Activated naive CD8-positive, alpha-beta T cell treated with anti-CD3 and anti-CD28 coated beads, Interleukin-2, amount 50 U/mL, for 16 hours (primary cell): ENCODE data around the gene NPHS1.
"Not testable (repeated sequence)": the region's sequence is repeated elsewhere in the genome, so short reads cannot be mapped to it uniquely, and the experiment has no call there.

ENCODE experiments used
- DNase-seq: peaks from one replicate; pipeline ENCODE4 v3.0.0-alpha.2; 2020; ENCODE audit warnings: low read depth, low spot score

NPHS1 gene

DNA sequence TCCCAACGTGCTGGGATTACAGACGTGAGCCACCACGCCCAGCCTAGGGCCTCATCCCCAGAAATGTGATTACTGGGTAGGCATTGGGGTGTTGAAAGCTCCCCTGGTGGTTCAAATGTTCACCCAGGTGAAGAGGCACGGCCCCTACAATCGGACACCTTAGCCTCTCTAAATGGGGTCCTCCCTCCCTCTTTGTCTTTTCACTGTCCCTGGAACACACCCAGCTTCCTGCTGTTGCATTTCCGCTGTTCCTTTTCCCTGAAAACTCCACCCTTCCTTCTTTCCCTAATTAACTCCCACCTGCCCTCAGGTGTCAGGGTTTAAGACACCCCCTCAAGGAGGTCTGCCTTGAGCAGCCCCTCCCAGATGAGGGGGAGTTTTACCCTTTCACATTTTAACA lies 36.0 kb downstream of the NPHS1 start:
- no peak for DNase-seq

GRCh38 chr19:35813043-35813890 lies 39.0 kb downstream of the NPHS1 start:
- DNase-seq: no peak

DNA sequence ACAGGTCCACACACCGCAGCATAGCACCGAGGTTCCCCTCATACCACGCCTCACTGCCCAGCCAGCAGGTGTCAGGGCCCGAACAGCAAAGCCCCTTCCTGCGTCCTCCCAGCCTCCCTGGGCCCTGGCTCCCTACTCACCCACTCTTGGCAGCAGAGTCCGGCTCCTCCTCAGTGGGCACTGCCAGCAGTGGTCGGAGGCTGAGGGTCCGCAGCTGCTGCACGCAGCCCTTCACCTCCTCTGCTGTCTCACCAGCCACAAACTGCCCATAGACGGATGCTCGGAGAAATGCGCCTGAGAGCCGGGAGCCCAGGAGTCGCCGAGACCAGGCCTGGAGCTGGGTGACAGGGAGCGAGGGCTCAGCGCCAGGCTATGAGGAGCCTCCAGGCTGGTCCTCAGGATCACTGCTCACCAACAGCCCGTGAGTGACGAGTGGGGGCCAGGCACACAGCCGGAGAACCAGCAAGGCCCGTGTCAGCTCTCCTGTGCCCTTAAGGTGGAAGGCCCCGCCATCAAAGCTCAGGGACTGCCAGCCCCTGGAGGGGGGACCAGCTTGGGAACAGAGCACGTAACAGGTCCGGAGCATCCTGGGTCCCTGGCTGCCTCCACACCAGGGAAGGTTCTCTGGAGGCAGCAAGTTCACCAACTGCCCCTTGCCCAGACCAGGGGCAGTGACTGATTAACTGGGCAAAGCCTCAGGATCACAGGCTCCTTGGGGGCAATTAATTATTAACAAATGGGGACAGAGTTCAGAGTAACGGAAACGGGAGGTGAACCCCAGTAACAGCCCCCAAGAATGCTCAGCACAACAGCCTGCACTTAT lies 39.9 kb downstream of the NPHS1 start, which contains the start of gene PRODH2:
TSS of gene PRODH2 (minus strand) at position 626 of the 823 bp plus-strand sequence. CDS start at position 586, 40 bp downstream.
- no peak for DNase-seq

- DNase-seq: no peak
These were observed 40.7 kb downstream of the NPHS1 start for GRCh38 chr19:35811317-35812219.

GRCh38 chr19:35807633-35808032 lies 44.7 kb downstream of the NPHS1 start:
- no peak for DNase-seq

DNA sequence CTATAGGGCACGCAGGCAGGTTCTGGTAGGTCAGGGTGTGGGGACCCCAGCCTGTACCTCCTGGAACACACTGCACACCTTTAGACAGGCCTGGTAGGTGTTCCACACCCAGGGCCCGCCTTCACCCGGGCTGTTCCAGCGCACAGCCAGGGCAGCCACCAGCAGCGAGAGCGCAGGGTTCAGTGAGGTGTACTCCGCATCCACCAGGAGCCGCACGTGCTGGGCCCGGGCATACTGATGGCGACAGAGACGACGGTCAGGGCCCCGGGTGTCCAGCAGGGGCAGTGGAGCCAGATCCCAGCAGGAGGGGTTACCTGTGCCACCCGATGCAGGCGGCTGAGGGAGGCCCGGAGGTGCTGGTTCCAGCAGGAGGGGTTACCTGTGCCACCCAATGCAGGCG lies 45.7 kb downstream of the NPHS1 start:
- DNase-seq: no peak

DNA sequence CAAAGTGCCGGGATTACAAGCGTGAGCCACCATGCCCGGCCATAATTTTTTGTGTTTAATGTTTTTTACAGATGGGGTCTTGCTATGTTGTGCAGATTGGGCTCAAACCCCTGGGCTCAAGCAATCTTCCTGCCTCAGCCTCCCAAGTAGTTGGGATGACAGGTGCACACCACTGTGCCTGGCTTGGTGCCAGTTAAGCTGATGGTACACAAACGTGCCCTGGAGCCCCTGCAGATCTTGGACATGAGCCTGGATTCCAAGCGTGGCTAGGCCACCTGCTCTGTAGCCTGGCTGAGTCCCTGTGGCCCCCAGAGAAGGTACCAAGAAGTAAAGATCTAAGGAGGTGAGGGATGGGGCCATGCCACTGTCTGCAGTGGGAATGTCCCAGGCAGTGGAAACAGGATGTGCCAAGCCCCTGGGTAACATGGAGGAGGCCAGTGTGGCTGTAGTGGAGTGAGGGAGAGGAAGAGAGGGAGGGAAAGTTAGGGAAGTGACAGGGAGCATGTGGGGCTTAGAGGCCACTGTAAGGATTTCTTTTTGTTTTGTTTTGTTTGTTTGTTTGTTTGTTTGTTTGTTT lies 46.7 kb downstream of the NPHS1 start:
- DNase-seq: no peak

DNA sequence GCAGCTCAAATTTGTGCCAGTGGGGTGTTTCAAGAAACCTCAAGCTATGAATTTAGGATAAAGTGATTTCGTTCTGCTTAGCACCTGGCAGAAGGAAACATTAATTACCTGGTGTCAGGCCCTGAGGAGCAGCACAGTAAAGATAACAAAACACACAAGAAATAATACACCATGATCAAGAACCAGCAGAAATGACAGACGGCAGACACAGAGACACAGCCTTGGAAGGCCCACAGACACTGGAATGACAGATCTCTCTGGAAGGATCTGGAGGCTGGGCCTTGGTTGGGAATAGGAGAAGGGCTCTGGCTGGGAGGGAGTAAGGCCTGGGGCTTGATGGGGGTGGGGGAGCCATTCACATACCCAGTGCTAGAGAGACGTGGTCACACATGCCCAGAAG lies 50.5 kb downstream of the NPHS1 start:
- DNase-seq: no peak

- no peak for DNase-seq
These were observed 54.6 kb downstream of the NPHS1 start for GRCh38 chr19:35797663-35798062.

GRCh38 chr19:35796645-35797542 lies 55.4 kb downstream of the NPHS1 start:
- no peak for DNase-seq

DNA sequence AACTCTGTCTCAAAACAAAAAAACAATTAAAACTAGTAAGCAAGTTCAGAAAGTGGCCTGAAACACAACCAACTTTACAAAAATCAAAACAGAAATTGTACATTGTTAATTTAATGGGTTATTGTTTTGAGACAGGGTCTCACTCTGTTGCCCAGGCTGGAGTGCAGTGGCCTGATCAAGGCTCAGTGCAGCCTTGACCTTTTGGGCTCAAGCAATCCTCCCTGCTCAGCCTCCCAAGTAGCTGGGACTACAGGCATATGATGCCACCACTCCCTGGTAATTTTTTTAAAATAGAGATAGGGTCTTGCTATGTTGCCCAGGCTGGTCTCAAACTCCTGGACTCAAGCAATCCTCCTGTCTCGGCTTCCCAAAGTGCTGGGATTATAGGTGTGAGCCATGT lies 56.7 kb downstream of the NPHS1 start:
- DNase-seq: not testable (repeated sequence)

DNA sequence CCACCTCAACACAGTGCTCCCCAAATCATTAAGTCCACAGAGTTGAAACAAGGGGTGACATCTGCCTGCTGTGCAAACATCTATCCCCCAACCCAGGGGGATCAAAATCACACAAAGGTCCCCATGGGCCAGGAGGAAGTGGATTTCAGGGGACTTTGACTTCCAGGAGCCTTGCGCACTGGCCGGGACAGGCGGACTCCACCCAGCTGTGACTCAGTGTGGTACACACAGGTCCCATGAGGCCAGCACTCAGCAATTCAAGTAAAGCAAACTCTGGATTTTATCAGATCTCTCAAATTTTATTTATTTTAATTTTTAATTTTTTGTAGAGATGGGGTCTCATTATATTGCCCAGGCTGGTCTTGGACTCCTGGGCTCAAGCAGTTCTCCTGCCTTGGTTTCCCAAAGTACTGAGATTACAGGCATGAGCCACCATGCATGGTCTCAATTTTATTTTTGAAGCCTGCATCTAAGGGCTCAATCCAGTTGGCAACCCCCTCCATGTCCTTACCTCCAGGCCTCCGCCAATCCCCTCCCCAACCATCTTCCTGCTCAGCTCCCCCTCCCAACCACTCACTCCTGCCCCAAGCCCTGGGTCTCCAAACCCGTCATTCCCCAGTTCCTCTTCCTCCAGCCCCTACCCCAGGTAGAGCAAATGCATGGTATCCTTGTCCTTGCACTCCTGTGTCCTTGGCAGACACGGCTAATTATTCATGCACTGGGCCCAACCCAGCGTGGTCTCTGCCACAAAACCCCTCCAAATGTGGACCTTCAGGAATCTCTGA lies 58.7 kb downstream of the NPHS1 start:
- DNase-seq: no peak

DNA sequence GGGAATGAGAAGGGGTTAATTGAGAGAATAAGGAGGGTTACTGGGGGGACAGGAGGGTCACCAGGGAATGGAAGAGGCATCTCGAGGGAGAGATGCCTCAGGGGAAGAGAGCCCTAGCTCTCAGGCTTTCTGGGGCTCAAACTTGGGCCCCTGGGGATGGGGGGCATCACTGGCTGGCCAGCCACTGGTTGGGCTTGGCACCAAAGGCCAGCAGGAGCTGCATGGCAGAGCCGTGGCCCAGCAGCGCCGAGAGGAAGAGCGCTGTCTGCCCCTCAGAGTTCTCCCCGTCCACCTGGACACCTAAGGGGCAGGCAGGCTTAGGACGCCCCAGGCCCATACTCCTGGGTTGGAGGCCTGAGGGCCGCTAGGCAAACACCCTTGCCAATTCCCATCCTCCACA lies 59.4 kb downstream of the NPHS1 start:
- no peak for DNase-seq

- DNase-seq: no peak
These were observed 60.0 kb downstream of the NPHS1 start for GRCh38 chr19:35792312-35792711.

DNA sequence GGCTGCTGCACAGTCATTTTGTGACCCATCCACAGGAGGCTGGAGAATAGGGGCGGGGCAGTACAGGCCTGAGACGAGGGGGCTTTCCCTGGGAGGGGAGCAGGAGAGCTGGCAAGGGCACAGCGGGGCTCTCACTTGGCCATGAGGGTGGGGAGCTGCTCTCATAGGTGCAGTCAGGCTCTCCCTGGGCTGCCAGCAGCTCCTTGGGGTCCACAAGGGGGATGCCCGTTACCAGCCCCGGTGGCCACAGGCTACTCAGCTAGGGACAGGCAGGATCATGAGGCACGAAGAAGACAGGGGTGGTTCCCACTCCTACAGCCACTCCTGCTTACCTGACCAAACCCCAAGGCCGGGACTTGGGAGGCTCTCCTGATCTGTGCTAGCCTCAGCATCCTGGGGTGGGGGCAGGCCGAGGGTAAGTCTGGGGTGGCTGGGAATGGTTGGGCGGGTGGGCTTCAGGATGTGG lies 60.5 kb downstream of the NPHS1 start:
- no peak for DNase-seq

DNA sequence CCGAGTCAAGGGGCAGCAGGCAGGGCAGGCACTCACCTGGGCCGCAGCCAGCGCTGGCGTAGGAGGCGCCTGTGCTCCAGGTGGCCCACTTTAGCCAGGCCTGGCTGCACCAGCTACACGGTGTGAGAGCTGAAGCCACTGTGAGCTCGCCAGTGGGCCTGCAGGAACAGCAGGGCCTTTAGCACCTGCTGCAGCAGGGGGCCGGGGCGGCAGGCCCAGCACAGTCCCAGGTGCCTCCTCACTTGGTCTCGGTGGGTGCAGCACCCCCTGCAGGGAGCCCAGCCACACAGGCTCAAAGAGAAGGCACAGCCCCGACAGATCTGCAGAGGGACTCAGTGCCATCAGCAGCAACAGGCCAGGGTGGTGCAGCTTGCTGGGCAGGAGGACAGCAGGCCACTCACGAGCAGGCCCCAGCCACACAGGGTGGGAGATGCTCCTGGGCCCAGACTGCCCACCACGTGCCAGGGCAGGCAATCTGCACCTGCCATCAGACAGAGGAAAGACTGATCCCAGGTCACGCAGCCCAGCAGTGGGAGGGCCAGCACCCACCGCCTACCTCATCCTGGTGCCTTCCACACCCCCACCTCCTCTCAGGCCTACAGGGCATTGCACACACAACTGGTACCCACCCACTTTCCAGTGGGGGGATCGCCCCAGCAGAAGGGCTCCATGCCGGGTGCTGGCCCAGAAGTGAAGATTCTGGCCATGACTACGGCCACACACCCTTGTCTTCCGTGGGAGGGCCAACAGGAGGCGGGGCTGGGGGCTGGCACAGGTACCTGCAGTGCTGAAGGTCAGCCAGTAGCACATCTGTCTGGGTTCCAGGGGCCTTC lies 61.1 kb downstream of the NPHS1 start:
- DNase-seq: no peak

DNA sequence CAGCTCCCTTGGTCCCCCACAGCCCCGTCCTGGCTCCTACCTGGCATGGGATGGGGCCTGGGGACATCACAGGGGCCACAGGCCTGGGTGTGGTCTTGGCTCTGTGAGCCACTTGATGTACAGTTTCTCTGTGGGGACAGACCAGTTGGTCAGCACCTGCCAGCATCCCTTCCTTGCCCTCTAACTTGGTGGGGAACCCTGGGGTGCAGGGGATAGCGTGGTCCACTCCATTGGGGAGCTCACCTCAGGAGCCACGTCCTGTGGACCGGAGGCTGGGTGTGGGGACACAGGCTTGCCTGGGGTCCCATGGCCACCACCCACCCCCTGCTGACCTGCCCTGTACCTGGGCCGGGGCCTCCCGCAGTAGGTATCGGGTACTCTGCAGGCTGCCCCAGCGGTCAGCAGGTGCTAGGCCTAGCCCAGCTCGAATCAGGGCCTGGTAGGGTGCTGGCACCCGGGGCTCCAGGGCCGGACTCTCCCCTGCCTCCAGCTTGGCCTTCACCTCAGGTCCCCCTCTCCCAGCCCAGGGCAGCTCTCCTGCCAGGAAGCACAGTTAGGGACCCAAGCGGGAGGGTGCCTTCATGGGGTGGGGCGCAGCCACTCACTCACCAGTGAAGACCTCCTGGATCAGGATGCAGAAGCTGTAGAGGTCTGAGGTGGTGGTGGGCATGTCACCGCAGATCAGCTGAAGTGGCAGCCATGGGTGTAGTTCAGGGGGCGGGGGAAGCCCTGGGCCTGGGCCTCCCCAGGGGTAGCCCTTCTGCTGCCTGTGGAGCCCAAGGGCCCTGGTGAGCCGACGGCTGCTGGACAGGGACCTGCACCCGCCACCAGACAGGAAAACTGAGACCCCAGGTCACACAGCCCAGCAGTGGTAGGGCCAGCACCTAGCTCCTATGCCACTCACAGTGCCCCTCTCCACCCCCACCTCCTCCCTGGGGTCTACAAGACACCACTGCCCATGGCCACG lies 62.0 kb downstream of the NPHS1 start:
- no peak for DNase-seq
